MV-4-11 (cell line): ENCODE results near the gene MPV17L2.

Experiments used
- DNase-seq: peaks from one replicate; lab custom pipeline; 2025; lab: John Stamatoyannopoulos, UW

Gene MPV17L2

GRCh38 chr19:18218600-18218999 is 25.6 kb downstream of the MPV17L2 start:
- no peak for DNase-seq

GRCh38 chr19:18219911-18220631 is 27.1 kb downstream of the MPV17L2 start:
- DNase-seq, result no peak

GRCh38 chr19:18220632-18221275 is 27.7 kb downstream of the MPV17L2 start:
- no peak for DNase-seq

GRCh38 chr19:18221815-18222725 is 29.1 kb downstream of the MPV17L2 start:
- no peak for DNase-seq

GRCh38 chr19:18223860-18224524 is 31.0 kb downstream of the MPV17L2 start:
- peak; percentile 77 for DNase-seq

- peak; percentile 100 for DNase-seq
These were observed 31.7 kb downstream of the MPV17L2 start for GRCh38 chr19:18224525-18225354.

GRCh38 chr19:18225355-18225701 is 32.3 kb downstream of the MPV17L2 start:
- DNase-seq, result no peak

GRCh38 chr19:18225702-18226468 is 32.9 kb downstream of the MPV17L2 start, which contains the start of gene PDE4C:
Gene PDE4C, minus strand, starts transcription at chr19:18226438. Its CDS starts 23 bp downstream, at chr19:18226415.
- no peak for DNase-seq

- no peak for DNase-seq
These were observed 34.1 kb downstream of the MPV17L2 start for GRCh38 chr19:18226956-18227780.

- DNase-seq, result no peak
These were observed 34.8 kb downstream of the MPV17L2 start for GRCh38 chr19:18227781-18228271.

GRCh38 chr19:18229474-18229873 is 36.5 kb downstream of the MPV17L2 start:
- no peak for DNase-seq

- DNase-seq, result no peak
These were observed 36.9 kb downstream of the MPV17L2 start for GRCh38 chr19:18229915-18230314.

GRCh38 chr19:18230941-18231734 is 38.1 kb downstream of the MPV17L2 start:
- peak; percentile 31 for DNase-seq

GRCh38 chr19:18231775-18232174 is 38.8 kb downstream of the MPV17L2 start:
- no peak for DNase-seq

- no peak for DNase-seq
These were observed 39.7 kb downstream of the MPV17L2 start for GRCh38 chr19:18232540-18233223.

- peak; percentile 46 for DNase-seq
These were observed 40.3 kb downstream of the MPV17L2 start for GRCh38 chr19:18233224-18233825.

- no peak for DNase-seq
These were observed 41.2 kb downstream of the MPV17L2 start for GRCh38 chr19:18234194-18234593.
